ENCODE data around the gene PHF21B.
"Not testable (repeated sequence)": the region's sequence is repeated elsewhere in the genome, so short reads cannot be mapped to it uniquely, and the experiment has no call there.

The PHF21B gene

DNA sequence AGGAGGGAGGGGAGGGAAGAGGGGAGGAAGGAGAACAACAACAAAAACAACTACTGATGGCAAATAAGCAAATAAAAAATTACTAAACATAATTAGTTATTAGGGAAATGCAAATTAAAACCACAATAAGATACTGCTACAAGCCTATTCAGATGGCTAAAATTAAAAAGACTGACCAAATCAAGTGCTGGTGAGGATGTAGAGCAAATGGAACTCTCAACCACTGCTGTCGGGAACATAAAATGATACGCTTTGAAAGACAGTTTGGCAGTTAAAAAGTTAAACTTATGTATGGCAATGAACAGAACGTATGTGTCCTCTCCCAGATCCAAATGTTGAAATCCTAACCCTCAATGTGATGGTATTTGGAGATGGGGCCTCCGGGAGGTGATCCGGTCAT is 85.7 kb downstream of the PHF21B start:
- H3K27ac ChIP-seq (ENCODE audit: low read length), result no peak overlapping the region
- WGBS (ENCODE audit: insufficient coverage, insufficient read length), result no CpG with 5 or more reads among the region's 5 CpGs
- H3K9me3 ChIP-seq (ENCODE audit: control insufficient read depth, insufficient read depth, low read length), result no peaks in the 10 kb centered on the region

DNA sequence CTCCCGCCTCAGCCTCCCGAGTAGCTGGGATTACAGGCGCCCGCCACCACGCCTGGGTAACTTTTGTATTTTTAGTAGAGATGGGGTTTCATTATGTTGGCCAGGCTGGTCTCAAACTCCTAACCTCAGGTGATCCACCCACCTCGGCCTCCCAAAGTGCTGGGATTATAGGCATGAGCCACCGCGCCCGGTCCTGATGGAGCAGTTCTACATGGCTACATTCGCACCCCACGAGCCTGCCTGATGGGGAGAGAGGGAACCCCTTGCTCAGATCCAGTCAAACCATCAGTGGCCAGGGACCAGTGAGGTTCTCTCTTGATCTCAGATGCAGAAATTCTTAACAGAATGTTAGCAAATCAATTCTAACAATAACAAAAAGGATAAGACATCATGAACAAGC is 88.0 kb downstream of the PHF21B start:
- not testable (repeated sequence) for H3K9me3 ChIP-seq (ENCODE audit: control insufficient read depth, insufficient read depth, low read length); H3K27me3 ChIP-seq (ENCODE audit: control insufficient read depth, insufficient read depth, low read length); H3K36me3 ChIP-seq (ENCODE audit: control insufficient read depth, insufficient read depth, low read length); H3K27ac ChIP-seq (ENCODE audit: low read length); H3K4me3 ChIP-seq (ENCODE audit: low read length); DNase-seq (ENCODE audit: low read depth, low spot score); H3K4me1 ChIP-seq (ENCODE audit: control insufficient read depth, insufficient read depth, low read length)
- no CpG with 5 or more reads among the region's 11 CpGs for WGBS (ENCODE audit: insufficient coverage, insufficient read length)

More for the DNA sequence above, 85.7 kb downstream of the PHF21B start:
- no peaks in the 10 kb centered on the region for H3K27me3 ChIP-seq (ENCODE audit: control insufficient read depth, insufficient read depth, low read length)
- 0 out of 2 replicates have a peak, but pooled peaks cover 2% of the 10 kb centered on the region for H3K36me3 ChIP-seq (ENCODE audit: control insufficient read depth, insufficient read depth, low read length)
- no peak overlapping the region for H3K4me3 ChIP-seq (ENCODE audit: low read length)
- DNase-seq (ENCODE audit: low read depth, low spot score), result no peak
- no peaks in the 10 kb centered on the region; the same call in 1 of the 2 replicates for H3K4me1 ChIP-seq (ENCODE audit: control insufficient read depth, insufficient read depth, low read length)

DNA sequence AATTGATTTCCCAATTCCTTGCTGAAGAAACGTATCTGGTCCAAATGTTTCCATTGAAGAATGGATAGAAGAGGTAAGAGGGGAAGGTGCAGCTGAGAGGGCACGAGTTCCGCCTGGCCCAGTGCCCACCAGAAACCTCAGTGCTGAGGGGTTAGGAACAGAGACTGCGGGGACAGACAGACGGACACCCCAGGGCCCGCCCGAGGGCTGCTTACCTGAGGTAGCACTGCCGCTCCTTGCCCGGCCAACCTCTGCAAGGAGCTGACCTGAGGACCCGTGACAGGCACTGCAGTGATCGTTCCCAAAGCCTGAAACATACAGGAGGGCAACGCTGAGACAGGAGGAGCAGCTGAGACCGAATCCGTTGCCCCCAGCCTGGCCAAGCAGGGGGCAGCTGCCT is 89.6 kb downstream of the PHF21B start:
- Histone ChIP-seq H3K27ac (ENCODE audit: low read length) (no peak overlapping the region), H3K4me3 (ENCODE audit: low read length) (no peak overlapping the region), H3K9me3 (ENCODE audit: control insufficient read depth, insufficient read depth, low read length) (no peaks in the 10 kb centered on the region), H3K27me3 (ENCODE audit: control insufficient read depth, insufficient read depth, low read length) (no peaks in the 10 kb centered on the region), H3K4me1 (ENCODE audit: control insufficient read depth, insufficient read depth, low read length) (no peaks in the 10 kb centered on the region; the same call in 1 of the 2 replicates), H3K36me3 (ENCODE audit: control insufficient read depth, insufficient read depth, low read length) (peaks cover 5% of the 10 kb centered on the region; the same call in 1 of the 2 replicates)
- no CpG with 5 or more reads among the region's 14 CpGs for WGBS (ENCODE audit: insufficient coverage, insufficient read length)
- no peak for DNase-seq (ENCODE audit: low read depth, low spot score)

DNA sequence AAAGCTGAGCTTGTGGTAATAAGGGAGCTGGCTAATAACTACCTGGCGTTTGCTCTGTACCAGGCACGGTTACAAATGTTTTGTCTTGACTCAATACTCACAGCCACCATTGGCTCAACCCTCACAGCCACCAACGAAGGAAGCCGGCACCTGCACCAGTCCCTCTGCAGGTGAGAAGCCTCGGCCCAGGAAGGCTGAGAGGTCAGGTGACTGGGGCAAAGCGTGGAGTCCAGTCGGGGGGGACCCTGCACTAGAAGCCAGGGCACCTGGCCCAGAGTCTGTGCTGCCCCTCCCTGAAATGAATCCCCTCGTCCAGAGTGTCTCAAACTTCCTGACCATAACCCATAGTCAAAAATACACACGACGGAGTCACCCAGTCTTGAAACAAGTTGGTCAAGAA is 90.1 kb downstream of the PHF21B start:
- Histone ChIP-seq H3K27ac (ENCODE audit: low read length) (no peak overlapping the region), H3K4me1 (ENCODE audit: control insufficient read depth, insufficient read depth, low read length) (no peaks in the 10 kb centered on the region; the same call in 1 of the 2 replicates), H3K9me3 (ENCODE audit: control insufficient read depth, insufficient read depth, low read length) (no peaks in the 10 kb centered on the region), H3K27me3 (ENCODE audit: control insufficient read depth, insufficient read depth, low read length) (no peaks in the 10 kb centered on the region), H3K4me3 (ENCODE audit: low read length) (no peak overlapping the region), H3K36me3 (ENCODE audit: control insufficient read depth, insufficient read depth, low read length) (peaks cover 5% of the 10 kb centered on the region; the same call in 1 of the 2 replicates)
- WGBS (ENCODE audit: insufficient coverage, insufficient read length), result no CpG with 5 or more reads among the region's 10 CpGs
- no peak for DNase-seq (ENCODE audit: low read depth, low spot score)

DNA sequence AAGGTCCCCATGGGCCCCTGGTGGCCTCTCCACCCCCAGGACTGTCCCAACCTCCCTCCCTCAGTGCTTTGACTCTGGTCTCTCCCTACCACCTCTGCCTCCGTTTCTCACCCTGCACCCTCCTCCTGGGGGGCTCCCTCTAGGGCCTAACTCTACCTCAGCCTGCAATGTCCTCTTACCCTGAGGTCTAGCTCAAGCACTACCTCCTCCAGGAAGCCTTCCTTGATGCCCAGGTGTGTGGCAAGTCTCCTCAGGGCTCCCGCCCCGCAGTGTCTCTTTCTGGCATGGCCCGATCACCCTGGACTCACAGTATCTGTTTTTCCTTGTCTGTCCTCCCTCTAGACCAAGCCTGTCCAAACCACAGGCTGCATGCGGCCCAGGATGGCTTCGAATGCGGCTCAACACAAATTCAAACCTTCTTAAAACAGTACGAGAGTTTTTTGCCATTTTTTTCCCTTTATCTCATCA is 90.8 kb downstream of the PHF21B start:
- no peak for DNase-seq (ENCODE audit: low read depth, low spot score)
- H3K4me1 ChIP-seq (ENCODE audit: control insufficient read depth, insufficient read depth, low read length), result no peaks in the 10 kb centered on the region; the same call in 1 of the 2 replicates
- no peak overlapping the region for H3K27ac ChIP-seq (ENCODE audit: low read length)
- WGBS (ENCODE audit: insufficient coverage, insufficient read length), result no CpG with 5 or more reads among the region's 8 CpGs
- no peaks in the 10 kb centered on the region for H3K27me3 ChIP-seq (ENCODE audit: control insufficient read depth, insufficient read depth, low read length)
- no peak overlapping the region for H3K4me3 ChIP-seq (ENCODE audit: low read length)
- no peaks in the 10 kb centered on the region for H3K9me3 ChIP-seq (ENCODE audit: control insufficient read depth, insufficient read depth, low read length)
- peaks cover 5% of the 10 kb centered on the region; the same call in 1 of the 2 replicates for H3K36me3 ChIP-seq (ENCODE audit: control insufficient read depth, insufficient read depth, low read length)

DNA sequence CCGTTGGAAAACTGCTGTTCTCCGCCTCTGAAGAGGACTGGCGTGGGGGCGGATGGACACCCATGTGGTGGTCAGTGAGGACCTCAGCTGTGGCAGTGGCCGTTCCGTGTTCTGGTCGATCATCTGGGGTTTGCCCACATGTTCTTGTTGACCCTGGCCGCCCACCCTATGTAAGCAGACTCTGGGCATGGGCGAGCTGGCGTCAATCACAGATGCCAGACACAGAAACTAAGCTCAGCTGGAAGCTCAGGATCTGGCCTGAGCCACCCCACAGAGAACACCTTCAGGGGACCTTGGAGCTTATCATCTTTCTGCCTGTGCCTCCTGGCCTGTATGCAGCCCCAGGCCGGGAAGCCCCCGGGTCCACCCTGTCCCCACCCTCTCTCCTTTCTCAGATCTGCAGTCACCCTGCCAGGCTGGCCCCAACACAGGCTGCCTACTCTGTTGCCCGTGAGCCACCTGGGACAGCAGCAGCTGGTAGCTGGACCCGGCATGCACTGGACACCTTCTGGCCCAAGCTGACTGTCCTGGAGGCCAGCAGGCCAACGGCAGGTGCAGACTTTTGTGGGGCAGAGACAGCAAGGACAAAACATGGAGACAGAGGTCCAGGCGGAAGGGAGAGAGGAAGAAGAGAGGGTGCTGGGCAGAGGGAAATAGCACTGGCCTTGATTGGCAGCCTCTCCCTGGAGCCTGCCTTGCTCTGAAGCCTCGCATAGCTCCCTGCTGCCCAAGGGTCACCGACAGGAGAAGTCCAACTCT is 91.5 kb downstream of the PHF21B start:
- no CpG with 5 or more reads among the region's 18 CpGs for WGBS (ENCODE audit: insufficient coverage, insufficient read length)
- Histone ChIP-seq H3K27ac (ENCODE audit: low read length) (no peak overlapping the region), H3K9me3 (ENCODE audit: control insufficient read depth, insufficient read depth, low read length) (no peaks in the 10 kb centered on the region), H3K27me3 (ENCODE audit: control insufficient read depth, insufficient read depth, low read length) (no peaks in the 10 kb centered on the region), H3K4me3 (ENCODE audit: low read length) (no peak overlapping the region), H3K36me3 (ENCODE audit: control insufficient read depth, insufficient read depth, low read length) (peaks cover 9% of the 10 kb centered on the region), H3K4me1 (ENCODE audit: control insufficient read depth, insufficient read depth, low read length) (no peaks in the 10 kb centered on the region; the same call in 1 of the 2 replicates)
- no peak for DNase-seq (ENCODE audit: low read depth, low spot score)

DNA sequence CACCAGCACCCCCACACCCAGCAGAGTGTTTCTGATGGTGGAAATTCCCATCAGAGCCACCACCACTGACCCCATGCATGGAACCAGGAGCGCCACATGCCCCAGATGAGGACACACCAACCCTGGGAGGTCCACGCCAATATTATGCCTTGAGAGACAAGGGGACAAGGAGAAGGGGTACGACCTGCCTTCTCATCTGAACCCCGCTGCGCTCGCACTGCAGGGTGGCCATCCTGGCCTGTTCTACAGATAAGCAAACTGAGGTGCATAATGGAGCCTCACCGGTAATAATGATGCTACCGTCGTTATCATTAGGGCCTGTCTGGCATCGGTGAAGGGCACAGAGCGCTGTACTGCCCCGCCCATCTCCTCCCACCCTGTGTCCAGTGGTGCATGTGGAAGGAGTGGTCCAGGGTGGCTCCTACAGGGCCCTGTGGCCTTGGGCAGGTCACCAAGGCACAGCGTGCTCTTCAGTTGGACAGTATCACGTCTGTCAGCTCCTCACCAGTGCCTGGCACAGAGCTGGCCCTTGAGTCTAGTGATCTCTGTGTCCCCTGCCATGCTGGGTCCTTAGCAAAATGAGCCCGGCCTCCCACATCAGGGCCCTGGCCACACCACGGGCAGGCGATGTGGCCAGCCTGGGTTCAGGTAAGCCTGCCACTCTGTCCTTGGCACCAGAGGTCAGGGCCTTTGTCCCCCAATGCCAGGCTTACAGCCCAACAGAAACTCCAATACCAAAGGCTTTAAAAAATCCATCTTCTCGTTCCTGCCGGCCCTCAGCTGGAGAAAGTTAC is 92.2 kb downstream of the PHF21B start:
- Histone ChIP-seq H3K27me3 (ENCODE audit: control insufficient read depth, insufficient read depth, low read length) (no peaks in the 10 kb centered on the region), H3K27ac (ENCODE audit: low read length) (no peak overlapping the region), H3K9me3 (ENCODE audit: control insufficient read depth, insufficient read depth, low read length) (no peaks in the 10 kb centered on the region), H3K4me1 (ENCODE audit: control insufficient read depth, insufficient read depth, low read length) (no peaks in the 10 kb centered on the region; the same call in 1 of the 2 replicates), H3K36me3 (ENCODE audit: control insufficient read depth, insufficient read depth, low read length) (peaks cover 15% of the 10 kb centered on the region), H3K4me3 (ENCODE audit: low read length) (no peak overlapping the region)
- WGBS (ENCODE audit: insufficient coverage, insufficient read length), result no CpG with 5 or more reads among the region's 19 CpGs
- DNase-seq (ENCODE audit: low read depth, low spot score), result no peak

DNA sequence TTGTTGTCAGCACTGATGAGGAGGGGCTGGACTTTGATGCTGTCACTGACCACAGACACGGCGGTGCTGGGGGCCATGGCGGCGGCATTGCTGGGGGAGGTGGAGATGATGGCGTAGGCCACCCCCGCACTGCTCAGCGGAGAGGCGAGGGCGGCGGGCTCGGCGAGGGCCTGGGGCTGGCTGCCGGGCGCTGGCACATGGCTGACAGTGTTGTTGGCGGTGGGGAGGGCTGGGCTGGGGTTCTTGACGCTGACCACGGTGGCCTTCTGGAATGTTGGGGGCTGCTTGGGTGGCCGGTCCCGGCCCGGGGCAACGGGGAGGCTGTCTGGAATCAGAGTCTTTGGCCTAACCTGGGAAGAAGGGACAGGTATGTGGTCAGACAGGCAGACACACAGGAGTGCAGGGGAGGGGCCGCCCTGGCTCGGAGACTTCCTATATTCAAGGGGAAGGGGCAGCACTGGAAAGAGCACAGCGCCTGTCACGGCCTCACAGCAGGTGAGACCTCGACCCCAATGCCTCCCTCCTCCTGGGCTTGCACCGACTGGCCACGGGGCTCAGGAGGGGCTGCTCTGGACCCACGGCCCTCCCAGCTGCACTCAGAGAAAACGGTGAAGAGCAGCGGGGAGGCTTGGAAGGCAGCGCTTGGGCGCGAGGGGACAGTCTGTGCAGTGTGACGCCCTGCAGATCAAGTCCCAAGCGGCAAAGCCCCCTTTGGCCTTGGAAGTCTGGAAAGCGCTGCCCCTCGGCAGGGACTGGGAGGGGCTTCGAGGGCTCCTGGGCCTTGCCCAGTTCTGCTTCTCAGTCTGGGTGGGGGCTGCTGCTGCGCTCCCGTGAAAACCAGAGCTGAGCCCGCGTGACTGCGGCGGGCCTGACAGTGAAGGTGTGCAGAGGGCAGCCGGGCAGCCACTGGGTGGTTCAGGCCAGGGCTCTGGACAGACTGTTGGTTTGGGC is 93.2 kb downstream of the PHF21B start:
- no peak for DNase-seq (ENCODE audit: low read depth, low spot score)
- no peak overlapping the region for H3K4me3 ChIP-seq (ENCODE audit: low read length)
- H3K9me3 ChIP-seq (ENCODE audit: control insufficient read depth, insufficient read depth, low read length), result no peaks in the 10 kb centered on the region
- no CpG with 5 or more reads among the region's 46 CpGs for WGBS (ENCODE audit: insufficient coverage, insufficient read length)
- no peak overlapping the region for H3K27ac ChIP-seq (ENCODE audit: low read length)
- no peaks in the 10 kb centered on the region for H3K4me1 ChIP-seq (ENCODE audit: control insufficient read depth, insufficient read depth, low read length)
- H3K36me3 ChIP-seq (ENCODE audit: control insufficient read depth, insufficient read depth, low read length), result peaks cover 17% of the 10 kb centered on the region
- H3K27me3 ChIP-seq (ENCODE audit: control insufficient read depth, insufficient read depth, low read length), result no peaks in the 10 kb centered on the region

DNA sequence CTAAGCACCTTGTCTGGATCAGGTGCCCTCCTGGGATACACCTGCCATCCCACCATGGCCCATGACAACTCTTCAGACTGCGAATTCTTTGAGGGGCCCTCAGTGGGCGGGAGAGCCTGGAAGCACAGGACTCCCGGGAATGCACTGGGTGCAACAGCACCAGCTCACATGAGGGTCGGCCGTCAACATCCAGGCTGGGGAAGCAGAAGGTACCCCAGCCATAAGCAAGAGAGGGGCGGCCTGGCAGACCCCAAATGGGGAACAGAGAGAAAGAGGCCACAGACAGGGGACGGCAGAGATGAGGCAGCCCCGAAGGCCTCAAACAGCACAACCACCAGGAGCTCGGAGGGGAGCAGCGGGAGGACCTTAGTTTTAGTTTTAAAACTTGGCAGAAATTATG is 94.4 kb downstream of the PHF21B start:
- H3K27ac ChIP-seq (ENCODE audit: low read length), result no peak overlapping the region
- H3K27me3 ChIP-seq (ENCODE audit: control insufficient read depth, insufficient read depth, low read length), result no peaks in the 10 kb centered on the region
- no peak overlapping the region for H3K4me3 ChIP-seq (ENCODE audit: low read length)
- DNase-seq (ENCODE audit: low read depth, low spot score), result no peak
- peaks cover 18% of the 10 kb centered on the region for H3K36me3 ChIP-seq (ENCODE audit: control insufficient read depth, insufficient read depth, low read length)
- no peaks in the 10 kb centered on the region for H3K4me1 ChIP-seq (ENCODE audit: control insufficient read depth, insufficient read depth, low read length)
- H3K9me3 ChIP-seq (ENCODE audit: control insufficient read depth, insufficient read depth, low read length), result no peaks in the 10 kb centered on the region
- WGBS (ENCODE audit: insufficient coverage, insufficient read length), result no CpG with 5 or more reads among the region's 10 CpGs

Data from iPS DF 6.9 (cell line).